NCI-H2227 (cell line): ENCODE results near the gene SLC6A16.
"Not testable (repeated sequence)": the region's sequence is repeated elsewhere in the genome, so short reads cannot be mapped to it uniquely, and the experiment has no call there.

Source experiments
- DNase-seq: peaks from one replicate; lab custom pipeline; 2025; ENCODE audit not compliant: unreplicated experiment; lab: John Stamatoyannopoulos, UW

Gene SLC6A16

DNA sequence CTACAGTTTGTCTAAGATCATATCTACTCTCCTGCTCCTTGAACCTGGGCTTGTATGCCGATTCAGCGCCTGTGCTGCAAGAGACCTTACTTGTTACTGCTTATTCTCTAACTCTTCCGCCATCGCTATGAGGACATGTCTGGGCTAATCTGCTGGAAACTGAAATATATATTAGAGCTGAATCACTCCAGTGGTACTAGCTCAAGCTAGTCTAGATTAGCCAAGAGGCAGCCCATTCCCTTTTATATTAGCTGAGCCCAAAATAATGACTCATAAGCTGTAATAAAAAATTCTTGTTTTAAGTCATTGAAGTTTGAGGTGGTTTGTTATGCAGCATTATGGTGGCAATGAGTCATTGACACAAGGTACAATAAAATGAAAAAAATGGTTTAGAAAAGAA is 52.8 kb downstream of the SLC6A16 start:
- DNase-seq, result no peak

GRCh38 chr19:49271080-49271753 is 53.8 kb downstream of the SLC6A16 start:
- no peak for DNase-seq

GRCh38 chr19:49266409-49266808 is 58.6 kb downstream of the SLC6A16 start:
- not testable (repeated sequence) for DNase-seq

DNA sequence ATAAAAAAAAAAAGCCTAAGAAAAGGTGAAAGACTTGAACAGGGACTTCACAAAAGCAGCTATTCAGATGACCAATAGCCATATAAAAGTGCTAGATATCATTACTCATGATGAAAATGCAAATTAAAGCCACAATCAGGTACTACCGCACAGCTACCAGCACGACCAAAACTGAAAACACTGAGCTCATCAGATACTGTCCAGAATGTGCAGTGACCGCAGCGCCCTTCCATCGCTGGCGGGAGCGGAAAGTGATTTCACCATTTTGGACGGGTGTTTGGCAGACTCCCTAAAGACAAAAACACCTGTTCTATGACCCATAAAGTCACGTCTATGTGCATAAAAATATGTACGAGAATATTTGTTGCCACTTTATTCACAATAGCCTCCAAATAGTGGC is 60.7 kb downstream of the SLC6A16 start:
- no peak for DNase-seq

- no peak for DNase-seq
Measured at GRCh38 chr19:49261602-49262001, 63.4 kb downstream of the SLC6A16 start.

DNA sequence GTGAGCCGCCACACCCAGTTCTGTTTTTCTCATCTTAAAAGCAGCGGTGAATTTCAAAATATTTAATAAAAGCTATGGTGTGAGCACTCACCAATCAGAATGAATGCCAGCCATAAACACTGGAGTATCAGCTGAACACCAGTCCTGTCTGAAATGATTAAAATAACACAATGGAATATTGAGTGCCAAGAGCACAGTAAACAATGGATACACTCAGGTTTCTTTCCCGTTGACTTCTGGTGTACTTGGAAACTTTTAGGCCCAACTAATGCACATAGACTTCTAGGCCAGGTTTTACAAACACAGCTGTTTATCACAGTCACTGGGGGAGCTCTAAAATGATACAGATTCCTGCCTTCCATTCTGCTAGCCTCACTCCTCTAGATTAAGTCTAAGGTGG is 68.3 kb downstream of the SLC6A16 start:
- DNase-seq, result no peak

DNA sequence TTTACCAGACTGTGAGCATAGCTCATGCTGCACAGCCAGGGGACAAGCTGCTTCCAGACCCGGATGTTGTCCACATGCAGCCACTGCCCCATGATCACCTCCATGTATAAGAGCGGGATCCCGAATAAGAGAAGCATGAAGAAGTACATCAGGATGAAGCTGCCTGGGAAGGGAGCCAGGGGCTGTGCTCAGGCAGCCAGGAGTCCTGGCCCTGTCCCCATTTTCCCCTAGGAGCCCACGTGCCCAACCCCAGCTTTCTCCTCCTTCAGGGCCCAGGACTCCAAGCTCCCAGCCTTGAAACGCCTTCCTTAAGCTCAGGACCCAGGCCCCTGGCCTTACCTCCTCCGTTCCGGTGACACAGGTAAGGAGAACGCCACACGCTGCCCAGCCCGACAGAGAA is 69.3 kb downstream of the SLC6A16 start:
- no peak for DNase-seq

GRCh38 chr19:49249933-49250332 is 75.1 kb downstream of the SLC6A16 start:
- no peak for DNase-seq

DNA sequence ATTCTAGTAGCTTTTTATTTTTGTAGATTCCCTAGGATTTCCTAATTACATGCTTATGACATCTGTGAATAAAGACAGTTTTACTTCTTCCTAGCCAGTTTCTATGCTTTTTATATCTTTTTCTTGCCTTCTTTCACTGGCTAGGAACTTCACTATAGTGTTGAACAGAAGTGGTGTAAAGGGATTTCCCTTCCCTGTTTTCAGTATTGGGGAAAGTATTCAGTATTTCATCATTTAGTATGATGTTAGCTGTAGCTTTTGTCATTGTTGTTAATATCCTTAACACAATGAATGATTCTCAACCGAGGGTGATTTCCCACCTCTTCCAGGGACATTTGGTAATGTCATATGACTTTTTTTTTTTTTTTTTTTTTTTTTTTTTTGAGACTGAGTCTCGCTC is 77.3 kb downstream of the SLC6A16 start:
- DNase-seq, result no peak

GRCh38 chr19:49244256-49244655 is 80.7 kb downstream of the SLC6A16 start:
- no peak for DNase-seq

- no peak for DNase-seq
Measured at GRCh38 chr19:49243726-49244125, 81.3 kb downstream of the SLC6A16 start.

DNA sequence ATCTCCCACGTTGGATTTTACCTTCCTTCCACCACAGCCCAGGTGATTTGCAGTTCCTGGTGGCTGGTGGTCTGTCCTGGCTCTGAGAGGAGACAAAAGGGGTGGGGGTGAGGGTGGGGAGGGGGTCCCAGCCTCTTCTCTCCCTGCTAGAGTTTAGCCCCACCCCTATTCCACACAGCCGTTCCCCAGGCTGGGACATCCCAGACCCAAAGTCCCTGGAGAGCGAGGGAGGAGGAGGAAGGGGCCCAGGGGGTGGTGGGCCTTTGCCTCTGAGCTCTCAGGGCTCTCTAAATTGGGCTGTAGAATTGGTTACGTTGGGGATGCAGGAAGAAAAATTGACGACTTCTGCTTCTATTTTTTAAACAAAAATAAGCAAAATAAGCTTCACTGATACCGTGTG is 81.9 kb downstream of the SLC6A16 start:
- no peak for DNase-seq

DNA sequence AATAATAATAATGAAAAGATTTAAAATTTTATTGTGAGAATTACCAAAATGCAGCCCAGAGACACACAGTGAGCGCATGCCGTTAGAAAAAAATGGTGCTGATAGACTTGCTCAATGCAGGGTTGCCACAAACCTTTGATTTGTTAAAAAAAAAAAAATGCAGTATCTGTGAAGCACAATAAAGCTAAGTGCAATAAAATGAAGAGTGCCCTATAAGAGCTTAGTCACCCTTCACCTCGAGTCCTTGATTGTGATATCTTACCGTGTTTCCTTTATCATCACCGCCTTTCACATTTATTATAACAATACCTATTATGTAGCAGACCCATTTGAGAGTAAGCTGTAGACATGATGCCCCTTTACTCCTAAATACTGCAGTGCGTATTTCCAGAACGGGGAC is 83.2 kb downstream of the SLC6A16 start:
- no peak for DNase-seq
